ENCODE results near the gene HLTF. TPM values are rescaled to one million over a fixed set of nuclear protein-coding genes. Genes with fewer than 3 reads are reported as not detected.

Gene HLTF
- total RNA-seq, 1 donor from 2014 or later: 15.9 TPM

- DNase-seq (ENCODE audit: low spot score): no peak
- no peak overlapping the region for H3K27ac Mint-ChIP-seq (ENCODE audit: unreplicated experiment)
- peaks cover 3% of the 10 kb centered on the region for H3K27me3 Mint-ChIP-seq (ENCODE audit: unreplicated experiment)
- TF ChIP-seq CTCF (IDR thresholded peaks at IDR 0.05; ENCODE audit: unreplicated experiment): no peak
- H3K4me3 Mint-ChIP-seq (ENCODE audit: unreplicated experiment): no peak overlapping the region
- peaks cover 27% of the 10 kb centered on the region for H3K36me3 Mint-ChIP-seq (ENCODE audit: low read depth, unreplicated experiment)
- peaks cover 5% of the 10 kb centered on the region for H3K4me1 Mint-ChIP-seq (ENCODE audit: unreplicated experiment)
- no peaks in the 10 kb centered on the region for H3K9me3 Mint-ChIP-seq (ENCODE audit: unreplicated experiment)
These were observed 70.1 kb downstream of the HLTF start for GRCh38 chr3:149016242-149016641.

GRCh38 chr3:149015393-149015792 is 70.9 kb downstream of the HLTF start:
- TF ChIP-seq CTCF (IDR thresholded peaks at IDR 0.05; ENCODE audit: unreplicated experiment): no peak
- no peak overlapping the region for H3K27ac Mint-ChIP-seq (ENCODE audit: unreplicated experiment)
- no peak overlapping the region for H3K4me3 Mint-ChIP-seq (ENCODE audit: unreplicated experiment)
- peaks cover 31% of the 10 kb centered on the region for H3K36me3 Mint-ChIP-seq (ENCODE audit: low read depth, unreplicated experiment)
- H3K4me1 Mint-ChIP-seq (ENCODE audit: unreplicated experiment): no peaks in the 10 kb centered on the region
- DNase-seq (ENCODE audit: low spot score): no peak
- no peaks in the 10 kb centered on the region for H3K9me3 Mint-ChIP-seq (ENCODE audit: unreplicated experiment)
- H3K27me3 Mint-ChIP-seq (ENCODE audit: unreplicated experiment): peaks cover 3% of the 10 kb centered on the region

GRCh38 chr3:149013726-149014125 is 72.6 kb downstream of the HLTF start:
- Mint-ChIP-seq H3K27ac (ENCODE audit: unreplicated experiment) (no peak overlapping the region), H3K27me3 (ENCODE audit: unreplicated experiment) (peaks cover 3% of the 10 kb centered on the region), H3K9me3 (ENCODE audit: unreplicated experiment) (no peaks in the 10 kb centered on the region), H3K4me1 (ENCODE audit: unreplicated experiment) (no peaks in the 10 kb centered on the region), H3K36me3 (ENCODE audit: low read depth, unreplicated experiment) (peaks cover 27% of the 10 kb centered on the region), H3K4me3 (ENCODE audit: unreplicated experiment) (no peak overlapping the region)
- DNase-seq (ENCODE audit: low spot score): no peak
- TF ChIP-seq CTCF (IDR thresholded peaks at IDR 0.05; ENCODE audit: unreplicated experiment): no peak

- Mint-ChIP-seq H3K27me3 (ENCODE audit: unreplicated experiment) (peaks cover 3% of the 10 kb centered on the region), H3K9me3 (ENCODE audit: unreplicated experiment) (no peaks in the 10 kb centered on the region), H3K4me1 (ENCODE audit: unreplicated experiment) (no peaks in the 10 kb centered on the region)
These were observed 74.7 kb downstream of the HLTF start for GRCh38 chr3:149011676-149012075.

GRCh38 chr3:149010966-149011365 is 75.4 kb downstream of the HLTF start:
- no peak for TF ChIP-seq CTCF (IDR thresholded peaks at IDR 0.05; ENCODE audit: unreplicated experiment)
- no peak overlapping the region for H3K27ac Mint-ChIP-seq (ENCODE audit: unreplicated experiment)
- DNase-seq (ENCODE audit: low spot score): no peak
- H3K9me3 Mint-ChIP-seq (ENCODE audit: unreplicated experiment): no peaks in the 10 kb centered on the region
- H3K27me3 Mint-ChIP-seq (ENCODE audit: unreplicated experiment): peaks cover 3% of the 10 kb centered on the region
- peaks cover 28% of the 10 kb centered on the region for H3K36me3 Mint-ChIP-seq (ENCODE audit: low read depth, unreplicated experiment)
- H3K4me1 Mint-ChIP-seq (ENCODE audit: unreplicated experiment): no peaks in the 10 kb centered on the region
- no peak overlapping the region for H3K4me3 Mint-ChIP-seq (ENCODE audit: unreplicated experiment)

More at GRCh38 chr3:149011676-149012075, 74.7 kb downstream of the HLTF start:
- no peak for DNase-seq (ENCODE audit: low spot score)
- TF ChIP-seq CTCF (IDR thresholded peaks at IDR 0.05; ENCODE audit: unreplicated experiment): no peak
- Mint-ChIP-seq H3K27ac (ENCODE audit: unreplicated experiment) (no peak overlapping the region), H3K4me3 (ENCODE audit: unreplicated experiment) (no peak overlapping the region), H3K36me3 (ENCODE audit: low read depth, unreplicated experiment) (peaks cover 28% of the 10 kb centered on the region)

Measured in endothelial cell (in vitro differentiated cells).